Measurements from ENCODE around the gene PKD2. TPM values are rescaled to one million over a fixed set of nuclear protein-coding genes. Genes with fewer than 3 reads are reported as not detected.
A peak's percentile ranks its signal among the peaks of the same experiment; 100 is the strongest.

Gene PKD2
- polyA plus RNA-seq, 3 donors = 1.2 to 9.7 (median 2.4) TPM

GRCh38 chr4:88027611-88028608 is 20.5 kb downstream of the PKD2 start:
- intact Hi-C loops (cut with micrococcal nuclease) = no loop called here
- Mint-ChIP-seq H3K9me3 (peaks cover 13 to 23% (median 17%) of the 10 kb centered on the region in 7 donors), H3K4me1 (peaks cover 24% of the 10 kb centered on the region), H3K36me3 (peaks cover 21 to 42% of the 10 kb centered on the region in 2 donors), H3K27me3 (ENCODE audit: low read depth in 3 of 3) (peaks cover 0 to 2% (median 1%) of the 10 kb centered on the region in 3 donors), H3K27ac (peak overlapping the region in 2 of 7 donors; percentile 7 to 48), H3K4me3 (no peak overlapping the region)
- H3K4me3 ChIP-seq (replicated peaks in 1 of 3; ENCODE audit: low read depth in 2 of 3, low read length in 3 of 3) = no peak overlapping the region
- no peaks in the 10 kb centered on the region for H3K27me3 ChIP-seq (ENCODE audit: control insufficient read depth in 2 of 2, insufficient read depth in 2 of 2, low read length in 2 of 2)
- no peak overlapping the region for H2AFZ ChIP-seq (ENCODE audit: insufficient read depth, low read depth, low read length, poor library complexity, severe bottlenecking)
- peaks cover 6 to 21% of the 10 kb centered on the region in 2 donors for H3K9me3 ChIP-seq (replicated peaks in 1 of 2; ENCODE audit: control insufficient read depth in 1 of 2, insufficient read depth in 1 of 2, low read length in 2 of 2)
- TF ChIP-seq CTCF (IDR thresholded peaks at IDR 0.05) = no peak
- H3K36me3 ChIP-seq (replicated peaks in 1 of 2; ENCODE audit: control insufficient read depth in 1 of 2, insufficient read depth in 2 of 2, low read length in 2 of 2) = peaks cover 0 to 45% of the 10 kb centered on the region in 2 donors
- no peak overlapping the region for H3K4me2 ChIP-seq (replicated peaks; ENCODE audit: extremely low read depth, low read length, poor library complexity, severe bottlenecking)
- no CpG with 5 or more reads among the region's 4 CpGs for WGBS (ENCODE audit: insufficient coverage)
- no peak overlapping the region for H3K27ac ChIP-seq (ENCODE audit: low read depth in 1 of 2, low read length in 2 of 2)
- H3K4me1 ChIP-seq (ENCODE audit: control insufficient read depth in 1 of 2, insufficient read depth in 2 of 2, low read length in 2 of 2) = peaks cover 0 to 10% of the 10 kb centered on the region in 2 donors
- no peak overlapping the region for H3K9ac ChIP-seq (ENCODE audit: insufficient read depth, low read length, poor library complexity, severe bottlenecking)
- peak in 1 of 3 donors; percentile 40 for DNase-seq
- no peaks in the 10 kb centered on the region for H4K20me1 ChIP-seq (ENCODE audit: insufficient read depth, low read length)
- no peaks in the 10 kb centered on the region for H3K79me2 ChIP-seq (ENCODE audit: insufficient read depth, low read length)

DNA sequence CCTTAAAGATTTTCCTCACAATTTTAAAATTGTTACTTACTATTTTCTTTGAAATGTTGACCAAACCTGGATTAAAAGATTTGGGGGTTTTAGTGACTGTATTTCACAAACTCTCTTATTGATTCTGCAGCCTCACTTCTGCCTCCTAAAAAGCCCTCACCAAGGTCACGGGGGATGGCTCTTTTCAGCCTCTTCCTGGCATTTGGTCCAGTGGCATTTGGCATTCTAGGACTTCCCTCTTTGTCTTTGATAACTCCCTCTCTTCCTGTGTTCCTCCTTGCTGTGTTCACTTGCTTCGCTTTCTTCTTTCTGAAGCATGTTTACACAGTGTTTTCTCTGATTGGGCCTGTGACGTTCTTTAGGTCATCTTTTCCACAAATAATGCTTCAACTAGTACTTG is 21.5 kb downstream of the PKD2 start:
- Mint-ChIP-seq H3K4me1 (peaks cover 24% of the 10 kb centered on the region), H3K36me3 (peaks cover 21 to 38% of the 10 kb centered on the region in 2 donors), H3K4me3 (no peak overlapping the region), H3K9me3 (peaks cover 13 to 23% (median 17%) of the 10 kb centered on the region in 7 donors), H3K27ac (peak overlapping the region in 2 of 7 donors; percentile 63 to 64), H3K27me3 (ENCODE audit: low read depth in 3 of 3) (peaks cover 0 to 3% (median 1%) of the 10 kb centered on the region in 3 donors)
- intact Hi-C loops (cut with micrococcal nuclease) = no loop called here
- Histone ChIP-seq H3K4me3 (replicated peaks in 1 of 3; ENCODE audit: low read depth in 2 of 3, low read length in 3 of 3) (no peak overlapping the region), H3K36me3 (replicated peaks in 1 of 2; ENCODE audit: control insufficient read depth in 1 of 2, insufficient read depth in 2 of 2, low read length in 2 of 2) (peaks cover 0 to 38% of the 10 kb centered on the region in 2 donors), H3K4me2 (replicated peaks; ENCODE audit: extremely low read depth, low read length, poor library complexity, severe bottlenecking) (no peak overlapping the region), H3K79me2 (ENCODE audit: insufficient read depth, low read length) (no peaks in the 10 kb centered on the region), H3K27me3 (ENCODE audit: control insufficient read depth in 2 of 2, insufficient read depth in 2 of 2, low read length in 2 of 2) (no peaks in the 10 kb centered on the region), H4K20me1 (ENCODE audit: insufficient read depth, low read length) (no peaks in the 10 kb centered on the region), H3K27ac (ENCODE audit: low read depth in 1 of 2, low read length in 2 of 2) (no peak overlapping the region), H3K4me1 (ENCODE audit: control insufficient read depth in 1 of 2, insufficient read depth in 2 of 2, low read length in 2 of 2) (peaks cover 0 to 10% of the 10 kb centered on the region in 2 donors), H3K9ac (ENCODE audit: insufficient read depth, low read length, poor library complexity, severe bottlenecking) (no peak overlapping the region), H3K9me3 (replicated peaks in 1 of 2; ENCODE audit: control insufficient read depth in 1 of 2, insufficient read depth in 1 of 2, low read length in 2 of 2) (peaks cover 6 to 21% of the 10 kb centered on the region in 2 donors), H2AFZ (ENCODE audit: insufficient read depth, low read depth, low read length, poor library complexity, severe bottlenecking) (no peak overlapping the region)
- WGBS (ENCODE audit: insufficient coverage) = 26% methylated on average over 3 of the region's 3 CpGs
- no peak for DNase-seq
- no peak for TF ChIP-seq CTCF (IDR thresholded peaks at IDR 0.05)

All from CD14-positive monocyte (primary cell).